Tibial nerve (tissue), 4 donors: ENCODE data around the gene MAPK13. TPM values are rescaled to one million over a fixed set of nuclear protein-coding genes. Genes with fewer than 3 reads are reported as not detected.

Experiments
- DNase-seq, 2 donors: peaks; one replicate each; pipeline ENCODE4 v3.0.0-alpha.2; 2019; ENCODE audit warnings: low spot score in 2 of 2
- H3K27ac ChIP-seq, 4 donors: fragments of 200-600 bp; sonication (generic) in 3 of 4; one replicate each; pipeline ENCODE4 v1.5.1; 2017 to 2019; ENCODE audit warnings: mild to moderate bottlenecking in 1 of 4
- H3K27me3 ChIP-seq, 2 donors: fragments of 200-600 bp; sonication (generic) in 1 of 2; one replicate each; pipeline versions ENCODE4 v1.5.1 to v1.6.0; 2017 to 2019
- H3K36me3 ChIP-seq, 3 donors: fragments of 200-600 bp; sonication (generic); one replicate each; pipeline ENCODE4 v1.5.1; 2018 to 2019
- H3K4me1 ChIP-seq, 4 donors: fragments of 200-600 bp; sonication (generic) in 3 of 4; one replicate each; pipeline ENCODE4 v1.5.1; 2017 to 2019
- H3K4me3 ChIP-seq, 4 donors: fragments of 200-600 bp; sonication (generic) in 3 of 4; one replicate each; pipeline ENCODE4 v1.5.1; 2017 to 2019; ENCODE audit warnings: mild to moderate bottlenecking in 1 of 4, moderate library complexity in 1 of 4
- H3K9me3 ChIP-seq, 4 donors: fragments of 200-600 bp; sonication (generic) in 3 of 4; one replicate each; pipeline ENCODE4 v1.5.1; 2017 to 2019
- EP300 ChIP-seq, 2 donors: sonication (generic); formaldehyde crosslinking; IDR thresholded peaks; one replicate each; pipeline ENCODE4 v1.6.1; 2017; ENCODE audit warnings: antibody characterized with exemption in 2 of 2, mild to moderate bottlenecking in 1 of 2
- POLR2A ChIP-seq, 2 donors: fragments of 450-650 bp; IDR thresholded peaks; one replicate each; pipeline ENCODE4 v1.6.1; 2017; ENCODE audit warnings: antibody characterized with exemption in 2 of 2, mild to moderate bottlenecking in 2 of 2, moderate library complexity in 2 of 2
- WGBS, 2 donors: methylation state at CpG; one replicate each; pipeline ENCODE4 v1.1.5; 2018; 5-methylcytosine and 5-hydroxymethylcytosine counted together
- total RNA-seq, 4 donors: library from RNA; depleted of rRNA; stranded (reverse); fragments of >200 nt; gene quantifications; one replicate each; pipeline ENCODE4 v1.1.0, GENCODE V29; 2016
- TF ChIP-seq, protein P1 (sequence below), 5 experiments: fragments of 200-600 bp in 3 of 5; fragments of 450-650 bp in 2 of 5; sonication (generic) in 3 of 5; IDR thresholded peaks; one replicate each; pipeline ENCODE4 v1.5.1; 2016 to 2019; ENCODE audit warnings: antibody characterized with exemption in 5 of 5, mild to moderate bottlenecking in 3 of 5, moderate library complexity in 2 of 5

The MAPK13 gene
- total RNA-seq, 4 donors from 2014 or later, result 2.7 to 11.7 (median 7.2) TPM

DNA sequence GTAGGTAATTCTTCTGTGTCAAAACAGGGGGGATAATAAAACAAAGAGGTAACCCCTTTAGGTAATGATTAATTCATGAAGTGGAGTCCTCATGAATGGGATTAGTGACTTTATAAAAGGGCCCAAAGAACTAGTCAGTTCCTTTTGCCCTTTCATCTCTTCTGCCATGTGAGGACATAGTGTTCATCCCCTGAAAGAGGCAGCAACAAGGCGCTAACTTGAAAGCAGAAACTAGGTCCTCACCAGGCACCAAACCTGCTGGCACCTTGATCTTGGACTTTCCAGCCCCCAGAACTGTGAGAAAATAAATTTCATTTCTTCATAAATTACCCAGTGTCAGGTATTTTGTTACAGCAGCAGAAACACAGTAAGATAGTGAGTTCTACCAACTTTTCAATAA lies 49.8 kb downstream of the MAPK13 start:
- Histone ChIP-seq H3K4me3 (no peak overlapping the region), H3K27ac (no peak overlapping the region), H3K9me3 (peaks cover 0 to 32% (median 0%) of the 10 kb centered on the region in 4 donors), H3K36me3 (peaks cover 0 to 10% (median 0%) of the 10 kb centered on the region in 3 donors), H3K4me1 (no peaks in the 10 kb centered on the region), H3K27me3 (no peaks in the 10 kb centered on the region)
- TF ChIP-seq POLR2A (IDR thresholded peaks at IDR 0.05), result no peak
- TF ChIP-seq, protein P1, sequence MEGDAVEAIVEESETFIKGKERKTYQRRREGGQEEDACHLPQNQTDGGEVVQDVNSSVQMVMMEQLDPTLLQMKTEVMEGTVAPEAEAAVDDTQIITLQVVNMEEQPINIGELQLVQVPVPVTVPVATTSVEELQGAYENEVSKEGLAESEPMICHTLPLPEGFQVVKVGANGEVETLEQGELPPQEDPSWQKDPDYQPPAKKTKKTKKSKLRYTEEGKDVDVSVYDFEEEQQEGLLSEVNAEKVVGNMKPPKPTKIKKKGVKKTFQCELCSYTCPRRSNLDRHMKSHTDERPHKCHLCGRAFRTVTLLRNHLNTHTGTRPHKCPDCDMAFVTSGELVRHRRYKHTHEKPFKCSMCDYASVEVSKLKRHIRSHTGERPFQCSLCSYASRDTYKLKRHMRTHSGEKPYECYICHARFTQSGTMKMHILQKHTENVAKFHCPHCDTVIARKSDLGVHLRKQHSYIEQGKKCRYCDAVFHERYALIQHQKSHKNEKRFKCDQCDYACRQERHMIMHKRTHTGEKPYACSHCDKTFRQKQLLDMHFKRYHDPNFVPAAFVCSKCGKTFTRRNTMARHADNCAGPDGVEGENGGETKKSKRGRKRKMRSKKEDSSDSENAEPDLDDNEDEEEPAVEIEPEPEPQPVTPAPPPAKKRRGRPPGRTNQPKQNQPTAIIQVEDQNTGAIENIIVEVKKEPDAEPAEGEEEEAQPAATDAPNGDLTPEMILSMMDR (IDR thresholded peaks at IDR 0.05), result no peak
- no peak for TF ChIP-seq EP300 (IDR thresholded peaks at IDR 0.05)
- WGBS, 2 donors, result 85 to 100% methylated on average over 1 of the region's 1 CpG
- DNase-seq, result no peak

DNA sequence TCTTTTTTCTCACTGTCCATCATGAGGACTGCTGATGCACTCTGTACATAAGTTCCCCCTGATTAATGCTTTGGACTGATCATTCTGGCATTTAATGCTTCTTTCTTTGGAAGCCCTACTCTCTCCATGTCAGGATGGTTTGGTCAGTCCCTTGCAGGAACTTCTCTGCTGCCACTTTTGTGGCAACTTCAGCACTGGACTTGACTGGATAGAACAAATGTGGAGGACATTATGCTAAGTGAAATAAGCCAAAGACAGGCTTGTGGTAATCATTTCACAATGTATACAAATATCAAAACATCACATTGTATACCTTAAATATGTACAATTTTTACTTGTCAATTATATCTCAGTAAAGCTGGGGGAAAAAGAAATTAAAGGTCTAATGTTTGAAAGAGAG lies 54.0 kb downstream of the MAPK13 start:
- Histone ChIP-seq H3K9me3 (peaks cover 0 to 12% (median 0%) of the 10 kb centered on the region in 4 donors), H3K27me3 (no peaks in the 10 kb centered on the region), H3K4me1 (no peaks in the 10 kb centered on the region), H3K27ac (no peak overlapping the region), H3K36me3 (no peaks in the 10 kb centered on the region), H3K4me3 (no peak overlapping the region)
- no peak for TF ChIP-seq POLR2A (IDR thresholded peaks at IDR 0.05)
- TF ChIP-seq, protein P1 (IDR thresholded peaks at IDR 0.05), result no peak
- TF ChIP-seq EP300 (IDR thresholded peaks at IDR 0.05), result no peak
- no peak for DNase-seq

DNA sequence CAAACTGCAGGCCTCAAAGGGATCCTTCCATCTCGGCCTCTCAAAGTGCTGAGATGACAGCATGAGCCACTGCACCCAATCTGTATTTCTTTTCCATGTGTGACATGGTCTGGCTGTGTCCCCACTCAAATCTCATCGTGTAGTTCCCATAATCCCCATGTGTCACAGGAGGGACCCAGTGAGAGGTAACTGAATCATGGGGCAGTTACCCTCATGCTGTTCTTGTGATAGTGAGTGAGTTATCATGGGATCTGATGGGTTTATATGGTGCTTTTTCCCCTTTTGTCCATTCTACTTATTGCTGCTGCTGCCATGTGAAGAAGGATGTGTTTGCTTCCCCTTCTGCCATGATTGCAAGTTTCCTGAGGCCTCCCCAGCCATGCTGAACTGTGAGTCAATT lies 55.9 kb downstream of the MAPK13 start:
- WGBS, 2 donors, result 92 to 93% methylated on average over 2 of the region's 2 CpGs
- H3K36me3 ChIP-seq, result no peaks in the 10 kb centered on the region
- H3K27me3 ChIP-seq, result no peaks in the 10 kb centered on the region
- H3K9me3 ChIP-seq, result peaks cover 0 to 11% (median 0%) of the 10 kb centered on the region in 4 donors
- TF ChIP-seq, protein P1 (IDR thresholded peaks at IDR 0.05), result no peak
- TF ChIP-seq POLR2A (IDR thresholded peaks at IDR 0.05) (no peak), EP300 (IDR thresholded peaks at IDR 0.05) (no peak)
- H3K4me3 ChIP-seq, result no peak overlapping the region
- H3K27ac ChIP-seq, result no peak overlapping the region
- no peak for DNase-seq
- H3K4me1 ChIP-seq, result no peaks in the 10 kb centered on the region

DNA sequence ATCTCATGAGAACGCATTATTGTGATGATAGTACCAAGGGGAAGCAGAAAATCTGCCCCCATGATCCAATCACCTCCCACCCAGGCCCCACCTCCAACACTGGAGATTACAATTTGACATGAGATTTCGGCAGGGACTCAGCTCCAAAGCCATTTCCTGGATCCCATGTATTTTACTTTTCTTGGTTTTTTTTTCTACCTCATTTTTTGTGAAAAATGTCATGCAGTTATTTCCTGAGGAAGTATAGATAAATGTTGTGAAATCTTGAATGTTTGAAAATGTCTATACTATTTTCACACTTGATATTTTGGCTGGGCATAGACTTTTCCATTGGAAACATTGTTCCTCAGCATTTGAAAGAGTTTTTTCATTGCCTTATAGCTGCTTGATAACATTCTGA lies 57.1 kb downstream of the MAPK13 start:
- Histone ChIP-seq H3K4me1 (no peaks in the 10 kb centered on the region), H3K4me3 (no peak overlapping the region), H3K36me3 (no peaks in the 10 kb centered on the region), H3K27me3 (no peaks in the 10 kb centered on the region), H3K9me3 (peaks cover 0 to 7% (median 0%) of the 10 kb centered on the region in 4 donors), H3K27ac (no peak overlapping the region)
- no peak for DNase-seq
- TF ChIP-seq, protein P1 (IDR thresholded peaks at IDR 0.05), result no peak
- no peak for TF ChIP-seq EP300 (IDR thresholded peaks at IDR 0.05)
- TF ChIP-seq POLR2A (IDR thresholded peaks at IDR 0.05), result no peak
- 80 to 87% methylated on average over 2 of the region's 2 CpGs for WGBS, 2 donors

Other genes starting within 250 kb of the MAPK13 start
- gene SRPK1, start 209.4 kb upstream of the MAPK13 start, total RNA-seq, result 10 to 100 TPM; 23.2 to 48.0 (median 40.2) TPM
- gene SLC26A8, start 105.9 kb upstream of the MAPK13 start, total RNA-seq, result 1 to 10 TPM in 1 of 4 donors, under 1 TPM in 1, not detected in 2; 0.30 to 1.1 TPM
- 10 to 100 TPM; 73.5 to 88.1 (median 83.2) TPM for gene MAPK14, start 102.7 kb upstream of the MAPK13 start, total RNA-seq
- 10 to 100 TPM; 18.4 to 32.7 (median 23.9) TPM for gene BRPF3, start 66.2 kb downstream of the MAPK13 start, total RNA-seq
- gene PNPLA1, start 139.5 kb downstream of the MAPK13 start, total RNA-seq, result under 1 TPM in 2 of 4 donors, not detected in 2; 0.21 to 0.30 TPM
- not detected for gene BNIP5, start 206.4 kb downstream of the MAPK13 start, total RNA-seq